Frontal cortex (tissue), 4 donors: ENCODE results near the gene LRRC10B. TPM values are rescaled to one million over a fixed set of nuclear protein-coding genes. Genes with fewer than 3 reads are reported as not detected.

Experiments
- DNase-seq, 2 donors: peaks; one replicate each; pipeline ENCODE4 v3.0.0; 2012; ENCODE audit warnings: low spot score in 2 of 2
- FAIRE-seq: peaks from 2 replicates; lab custom pipeline; 2012; peaks lifted over from hg19 to GRCh38; lab: Jason Lieb, UNC
- total RNA-seq: library from RNA; depleted of rRNA; stranded (reverse); fragments of >200 nt; gene quantifications from one replicate; pipeline ENCODE4 v1.2.3, GENCODE V29; 2014
- donor health status: control.
- donor health status: control.
- donor health status: control.

Gene LRRC10B
- total RNA-seq, 1 donor from 2014 or later, result 2.9 TPM

- FAIRE-seq (no peak), DNase-seq (no peak)
Observed at GRCh38 chr11:61541598-61541997, 33.0 kb downstream of the LRRC10B start.

GRCh38 chr11:61542024-61542461 is 33.5 kb downstream of the LRRC10B start:
- no peak for DNase-seq
- FAIRE-seq, result no peak

- no peak for DNase-seq
- FAIRE-seq, result no peak
Observed at GRCh38 chr11:61542705-61543104, 34.2 kb downstream of the LRRC10B start.

- no peak for DNase-seq
- FAIRE-seq, result no peak
Observed at GRCh38 chr11:61543606-61544306, 35.2 kb downstream of the LRRC10B start.

- DNase-seq (no peak), FAIRE-seq (no peak)
Observed at GRCh38 chr11:61544466-61544865, 35.9 kb downstream of the LRRC10B start.

GRCh38 chr11:61545341-61545740 is 36.8 kb downstream of the LRRC10B start:
- no peak for FAIRE-seq
- DNase-seq, result no peak

GRCh38 chr11:61545921-61546320 is 37.4 kb downstream of the LRRC10B start:
- DNase-seq, result no peak
- no peak for FAIRE-seq

- FAIRE-seq, result no peak
- no peak for DNase-seq
Observed at GRCh38 chr11:61546663-61547062, 38.1 kb downstream of the LRRC10B start.

- DNase-seq (no peak), FAIRE-seq (no peak)
Observed at GRCh38 chr11:61547246-61547645, 38.7 kb downstream of the LRRC10B start.

- FAIRE-seq, result no peak
- DNase-seq, result no peak
Observed at GRCh38 chr11:61549177-61549576, 40.6 kb downstream of the LRRC10B start.

GRCh38 chr11:61549662-61550568 is 41.4 kb downstream of the LRRC10B start:
- no peak for FAIRE-seq
- no peak for DNase-seq

GRCh38 chr11:61550665-61551227 is 42.2 kb downstream of the LRRC10B start:
- FAIRE-seq, result no peak
- DNase-seq, result no peak

GRCh38 chr11:61551634-61552033 is 43.1 kb downstream of the LRRC10B start:
- DNase-seq (no peak), FAIRE-seq (no peak)

- DNase-seq (no peak), FAIRE-seq (no peak)
Observed at GRCh38 chr11:61552108-61552635, 43.6 kb downstream of the LRRC10B start.

GRCh38 chr11:61553373-61554171 is 45.0 kb downstream of the LRRC10B start:
- no peak for FAIRE-seq
- no peak for DNase-seq

- DNase-seq (no peak), FAIRE-seq (no peak)
Observed at GRCh38 chr11:61554172-61554988, 45.8 kb downstream of the LRRC10B start.

GRCh38 chr11:61555051-61555969 is 46.8 kb downstream of the LRRC10B start:
- DNase-seq (no peak), FAIRE-seq (no peak)

GRCh38 chr11:61555978-61556377 is 47.4 kb downstream of the LRRC10B start:
- DNase-seq, result no peak
- no peak for FAIRE-seq
